Mammary epithelial cell (primary cell): ENCODE results near the gene HIPK1.

Experiments used
- EZH2 ChIP-seq: IDR thresholded peaks from 2 replicates; pipeline ENCODE4 v1.6.1; 2012; ENCODE audit warnings: low read length, inconsistent platforms, borderline replicate concordance
- TF ChIP-seq, protein P1 (sequence below), 2 donors: IDR thresholded peaks in 1 of 2; conservative IDR thresholded peaks in 1 of 2; 2 replicates each; pipeline ENCODE4 v1.5.1; 2011 to 2012; ENCODE audit warnings: inconsistent platforms in 2 of 2, low read length in 2 of 2, mild to moderate bottlenecking in 2 of 2, control low read depth in 1 of 2, low read depth in 1 of 2; ENCODE audit not compliant: insufficient read depth in 1 of 2; ENCODE audit errors: extremely low read depth in 1 of 2

DNA sequence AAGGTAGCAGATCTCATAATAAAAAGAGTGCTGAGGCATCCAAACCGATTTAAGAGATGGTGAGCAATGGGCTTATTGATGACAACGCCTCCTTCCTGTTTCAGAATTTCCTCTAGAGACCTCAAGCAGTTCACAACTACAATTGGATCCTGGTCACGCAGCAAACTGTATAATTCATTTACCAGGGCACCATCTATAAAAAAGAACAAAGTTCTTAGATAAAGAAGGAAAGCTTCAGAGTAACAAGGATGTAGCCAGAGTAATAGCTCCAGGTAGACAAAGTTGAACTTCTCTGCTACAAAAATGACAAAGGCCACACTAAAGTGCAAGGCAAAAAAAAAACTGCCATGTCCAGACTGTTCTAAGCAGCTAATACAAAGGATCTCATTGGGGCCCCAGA is 27.9 kb upstream of the HIPK1 start:
- TF ChIP-seq, protein P1, sequence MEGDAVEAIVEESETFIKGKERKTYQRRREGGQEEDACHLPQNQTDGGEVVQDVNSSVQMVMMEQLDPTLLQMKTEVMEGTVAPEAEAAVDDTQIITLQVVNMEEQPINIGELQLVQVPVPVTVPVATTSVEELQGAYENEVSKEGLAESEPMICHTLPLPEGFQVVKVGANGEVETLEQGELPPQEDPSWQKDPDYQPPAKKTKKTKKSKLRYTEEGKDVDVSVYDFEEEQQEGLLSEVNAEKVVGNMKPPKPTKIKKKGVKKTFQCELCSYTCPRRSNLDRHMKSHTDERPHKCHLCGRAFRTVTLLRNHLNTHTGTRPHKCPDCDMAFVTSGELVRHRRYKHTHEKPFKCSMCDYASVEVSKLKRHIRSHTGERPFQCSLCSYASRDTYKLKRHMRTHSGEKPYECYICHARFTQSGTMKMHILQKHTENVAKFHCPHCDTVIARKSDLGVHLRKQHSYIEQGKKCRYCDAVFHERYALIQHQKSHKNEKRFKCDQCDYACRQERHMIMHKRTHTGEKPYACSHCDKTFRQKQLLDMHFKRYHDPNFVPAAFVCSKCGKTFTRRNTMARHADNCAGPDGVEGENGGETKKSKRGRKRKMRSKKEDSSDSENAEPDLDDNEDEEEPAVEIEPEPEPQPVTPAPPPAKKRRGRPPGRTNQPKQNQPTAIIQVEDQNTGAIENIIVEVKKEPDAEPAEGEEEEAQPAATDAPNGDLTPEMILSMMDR (conservative IDR thresholded peaks at IDR 0.05 in 1 of 2, IDR thresholded peaks at IDR 0.05 in 1 of 2; ENCODE audit: extremely low read depth in 1 of 2, insufficient read depth in 1 of 2, low read depth in 1 of 2, low read length in 2 of 2): no peak
- no peak for TF ChIP-seq EZH2
